GM19372 (cell line): ENCODE results near the gene NRDC.
"Not testable (repeated sequence)": the region's sequence is repeated elsewhere in the genome, so short reads cannot be mapped to it uniquely, and the experiment has no call there.

Experiments
- ATAC-seq: cut with Tn5 transposase; IDR thresholded peaks from one replicate; pipeline ENCODE4 v1.9.1; 2021; ENCODE audit warnings: mild to moderate bottlenecking, low read depth, moderate library complexity; ENCODE audit not compliant: unreplicated experiment

The NRDC gene

GRCh38 chr1:51847294-51847920, 31.1 kb downstream of the NRDC start:
- no peak for ATAC-seq

GRCh38 chr1:51843948-51844347, 34.6 kb downstream of the NRDC start:
- no peak for ATAC-seq

GRCh38 chr1:51842261-51842660, 36.3 kb downstream of the NRDC start:
- no peak for ATAC-seq

- ATAC-seq, result no peak
Measured at GRCh38 chr1:51840743-51841461, 37.6 kb downstream of the NRDC start.

GRCh38 chr1:51840182-51840581, 38.3 kb downstream of the NRDC start:
- no peak for ATAC-seq

GRCh38 chr1:51839094-51839493, 39.4 kb downstream of the NRDC start:
- ATAC-seq, result no peak

- no peak for ATAC-seq
Measured at GRCh38 chr1:51837243-51837642, 41.3 kb downstream of the NRDC start.

- ATAC-seq, result no peak
Measured at GRCh38 chr1:51833700-51834099, 44.8 kb downstream of the NRDC start.

GRCh38 chr1:51829058-51829457, 49.5 kb downstream of the NRDC start:
- no peak for ATAC-seq

- ATAC-seq, result no peak
Measured at GRCh38 chr1:51819810-51820209, 58.7 kb downstream of the NRDC start.

- ATAC-seq, result not testable (repeated sequence)
Measured at GRCh38 chr1:51819021-51819420, 59.5 kb downstream of the NRDC start.

- no peak for ATAC-seq
Measured at GRCh38 chr1:51818487-51818886, 60.0 kb downstream of the NRDC start.

- ATAC-seq, result no peak
Measured at GRCh38 chr1:51814513-51814912, 64.0 kb downstream of the NRDC start.

GRCh38 chr1:51799372-51799771, 79.2 kb downstream of the NRDC start:
- ATAC-seq, result no peak

GRCh38 chr1:51794868-51795267, 83.7 kb downstream of the NRDC start:
- ATAC-seq, result no peak

GRCh38 chr1:51794260-51794659, 84.3 kb downstream of the NRDC start:
- ATAC-seq, result no peak

- ATAC-seq, result no peak
Measured at GRCh38 chr1:51792864-51793263, 85.7 kb downstream of the NRDC start.

- no peak for ATAC-seq
Measured at GRCh38 chr1:51791888-51792287, 86.6 kb downstream of the NRDC start.

GRCh38 chr1:51790385-51790784, 88.1 kb downstream of the NRDC start:
- ATAC-seq, result no peak

- no peak for ATAC-seq
Measured at GRCh38 chr1:51789342-51789741, 89.2 kb downstream of the NRDC start.

- no peak for ATAC-seq
Measured at GRCh38 chr1:51788938-51789337, 89.6 kb downstream of the NRDC start.

GRCh38 chr1:51784997-51785421, 93.5 kb downstream of the NRDC start:
- ATAC-seq, result no peak
